GM12878 (cell line): ENCODE measurements around the gene ARAP3. TPM values are rescaled to one million over a fixed set of nuclear protein-coding genes. Genes with fewer than 3 reads are reported as not detected.

ENCODE experiments used
- BRCA1 ChIP-seq: IDR thresholded peaks from 2 replicates; pipeline ENCODE4 v1.6.1; 2011; ENCODE audit warnings: low read depth, low read length, improper control_type of control experiment
- CHD1 ChIP-seq: IDR thresholded peaks from 2 replicates; pipeline ENCODE4 v1.6.1; 2012; ENCODE audit warnings: low read depth, low read length, improper control_type of control experiment
- CREB1 ChIP-seq: IDR thresholded peaks from 2 replicates; pipeline ENCODE4 v1.6.1; 2012; ENCODE audit warnings: low read depth, mild to moderate bottlenecking, inconsistent platforms
- DPF2 ChIP-seq: fragments of 450-650 bp; IDR thresholded peaks from 2 replicates; pipeline ENCODE4 v1.6.1; 2017; ENCODE audit warnings: mild to moderate bottlenecking
- FOS ChIP-seq: IDR thresholded peaks from 3 replicates; pipeline ENCODE4 v1.6.1; 2011; ENCODE audit warnings: borderline replicate concordance; ENCODE audit not compliant: insufficient read length; ENCODE audit errors: extremely low read depth
- PAX5 ChIP-seq: IDR thresholded peaks from 2 replicates; pipeline ENCODE4 v1.6.1; 2011; ENCODE audit warnings: low read depth, low read length, borderline replicate concordance
- RAD21 ChIP-seq: IDR thresholded peaks from 2 replicates; pipeline ENCODE4 v1.6.1; 2011; ENCODE audit warnings: mild to moderate bottlenecking, low read depth, low read length, moderate library complexity; ENCODE audit not compliant: insufficient read depth
- RFX5 ChIP-seq: IDR thresholded peaks from 2 replicates; pipeline ENCODE4 v1.6.1; 2011; ENCODE audit warnings: low read depth, low read length, improper control_type of control experiment
- SMC3 ChIP-seq: IDR thresholded peaks from 2 replicates; pipeline ENCODE4 v1.6.1; 2011; ENCODE audit warnings: low read length, improper control_type of control experiment, borderline replicate concordance
- YY1 ChIP-seq: IDR thresholded peaks from 2 replicates; pipeline ENCODE4 v1.6.1; 2011; ENCODE audit warnings: low read depth, mild to moderate bottlenecking, low read length
- ZNF274 ChIP-seq: IDR thresholded peaks from one replicate; pipeline ENCODE4 v1.8.0; 2011; ENCODE audit not compliant: insufficient read length, insufficient read depth
- polyA plus RNA-seq, 11 experiments: library from polyadenylated mRNA; depleted of rRNA in 4 of 11; unstranded in 6 of 11; stranded (reverse) in 5 of 11; fragments of >200 nt; fragmentation: Nextera tagmentation in 4 of 11; fragmentation: Illumina TruSeq in 1 of 11; extraction: Ambion mirVana in 4 of 11; extraction: Trizol in 1 of 11; gene quantifications; 1 replicate in 1 of 11; 2 replicates in 10 of 11; pipeline versions ENCODE4 v1.2.1 to v1.2.3, GENCODE V29; 2011 to 2016; ENCODE audit warnings: inconsistent platforms in 2 of 11, missing spikeins in 2 of 11, low read depth in 1 of 11
- total RNA-seq, 4 experiments: library from RNA; depleted of rRNA in 3 of 4; stranded (reverse); fragments of >200 nt in 3 of 4; fragmentation: Illumina TruSeq in 1 of 4; extraction: Trizol in 1 of 4; gene quantifications; 2 replicates each; pipeline versions ENCODE4 v1.2.1 to v1.2.3, GENCODE V29; 2013 to 2021
- TF ChIP-seq, protein P1 (sequence below): fragments of 450-650 bp; IDR thresholded peaks from 2 replicates; pipeline ENCODE4 v1.6.1; 2016; ENCODE audit warnings: mild to moderate bottlenecking, moderate library complexity, borderline replicate concordance
- TF ChIP-seq, protein P2 (sequence below): fragments of 450-650 bp; IDR thresholded peaks from 2 replicates; pipeline ENCODE4 v1.6.1; 2017; ENCODE audit warnings: antibody characterized with exemption, mild to moderate bottlenecking, moderate library complexity
- TF ChIP-seq, protein P3 (sequence below): IDR thresholded peaks from 2 replicates; pipeline ENCODE4 v1.6.1; 2012; ENCODE audit warnings: low read length, inconsistent platforms
- TF ChIP-seq, protein P4 (sequence below): IDR thresholded peaks from 2 replicates; pipeline ENCODE4 v1.6.1; 2012; ENCODE audit warnings: improper control_type of control experiment, low read depth, low read length; ENCODE audit not compliant: insufficient replicate concordance

ARAP3 gene
- total and polyA plus RNA-seq, 10 of the 15 experiments (the other 5 are each of a cell fraction or from before 2014, with no cell fraction given) = 0.01 to 0.08 TPM; not detected in 8

DNA sequence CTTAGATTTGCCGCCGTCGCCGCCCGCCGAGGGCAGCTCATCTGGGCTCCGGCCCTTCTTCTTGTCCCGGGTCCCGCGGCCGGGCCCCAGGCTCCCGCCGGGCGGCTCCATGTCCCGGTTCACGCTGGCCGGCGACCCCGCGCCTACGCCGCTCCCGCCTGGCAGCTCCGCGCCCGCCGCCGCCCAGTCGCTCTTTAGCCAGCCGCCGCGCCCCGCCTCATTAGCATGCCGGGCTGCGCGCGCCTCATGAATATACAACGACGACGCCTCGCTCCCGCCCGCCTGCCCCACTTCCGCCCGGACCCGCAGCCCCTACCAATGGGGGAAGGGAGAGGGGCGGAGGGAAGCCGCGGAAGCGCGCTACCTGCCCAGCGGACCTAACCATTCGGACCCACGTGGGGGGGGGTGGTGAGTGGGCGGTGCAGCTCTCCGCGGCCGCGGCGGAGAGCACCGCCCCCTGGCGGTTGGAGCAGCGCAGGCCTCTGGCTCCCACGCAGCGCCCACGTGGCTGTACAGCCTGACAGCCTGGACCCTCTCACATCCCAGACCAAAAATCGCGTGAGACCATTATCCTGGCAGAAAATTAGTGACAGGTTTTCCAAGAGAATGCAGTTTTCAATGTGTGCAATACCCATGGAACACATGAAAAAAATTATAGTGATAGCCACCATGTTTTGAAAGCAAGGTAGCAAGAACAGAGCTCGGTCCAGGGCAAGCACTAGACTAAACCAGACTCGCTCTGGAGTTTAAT is 63.1 kb downstream of the ARAP3 start, which contains the start of gene DIAPH1 (continued):
- TF ChIP-seq, protein P1, sequence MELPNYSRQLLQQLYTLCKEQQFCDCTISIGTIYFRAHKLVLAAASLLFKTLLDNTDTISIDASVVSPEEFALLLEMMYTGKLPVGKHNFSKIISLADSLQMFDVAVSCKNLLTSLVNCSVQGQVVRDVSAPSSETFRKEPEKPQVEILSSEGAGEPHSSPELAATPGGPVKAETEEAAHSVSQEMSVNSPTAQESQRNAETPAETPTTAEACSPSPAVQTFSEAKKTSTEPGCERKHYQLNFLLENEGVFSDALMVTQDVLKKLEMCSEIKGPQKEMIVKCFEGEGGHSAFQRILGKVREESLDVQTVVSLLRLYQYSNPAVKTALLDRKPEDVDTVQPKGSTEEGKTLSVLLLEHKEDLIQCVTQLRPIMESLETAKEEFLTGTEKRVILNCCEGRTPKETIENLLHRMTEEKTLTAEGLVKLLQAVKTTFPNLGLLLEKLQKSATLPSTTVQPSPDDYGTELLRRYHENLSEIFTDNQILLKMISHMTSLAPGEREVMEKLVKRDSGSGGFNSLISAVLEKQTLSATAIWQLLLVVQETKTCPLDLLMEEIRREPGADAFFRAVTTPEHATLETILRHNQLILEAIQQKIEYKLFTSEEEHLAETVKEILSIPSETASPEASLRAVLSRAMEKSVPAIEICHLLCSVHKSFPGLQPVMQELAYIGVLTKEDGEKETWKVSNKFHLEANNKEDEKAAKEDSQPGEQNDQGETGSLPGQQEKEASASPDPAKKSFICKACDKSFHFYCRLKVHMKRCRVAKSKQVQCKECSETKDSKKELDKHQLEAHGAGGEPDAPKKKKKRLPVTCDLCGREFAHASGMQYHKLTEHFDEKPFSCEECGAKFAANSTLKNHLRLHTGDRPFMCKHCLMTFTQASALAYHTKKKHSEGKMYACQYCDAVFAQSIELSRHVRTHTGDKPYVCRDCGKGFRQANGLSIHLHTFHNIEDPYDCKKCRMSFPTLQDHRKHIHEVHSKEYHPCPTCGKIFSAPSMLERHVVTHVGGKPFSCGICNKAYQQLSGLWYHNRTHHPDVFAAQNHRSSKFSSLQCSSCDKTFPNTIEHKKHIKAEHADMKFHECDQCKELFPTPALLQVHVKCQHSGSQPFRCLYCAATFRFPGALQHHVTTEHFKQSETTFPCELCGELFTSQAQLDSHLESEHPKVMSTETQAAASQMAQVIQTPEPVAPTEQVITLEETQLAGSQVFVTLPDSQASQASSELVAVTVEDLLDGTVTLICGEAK = peak; percentile 35; the same call in 1 of the 2 replicates
- TF ChIP-seq YY1 (peak; percentile 89), ZNF274 (no peak), CREB1 (peak; percentile 85), RFX5 (peak; percentile 60; the same call in 1 of the 2 replicates), BRCA1 (no peak; the same call in 1 of the 2 replicates), PAX5 (peak; percentile 87; the same call in 1 of the 2 replicates), SMC3 (peak; percentile 100), CHD1 (peak; percentile 97), RAD21 (peak; percentile 80), FOS (no peak), DPF2 (peak; percentile 87)
- TF ChIP-seq, protein P2, sequence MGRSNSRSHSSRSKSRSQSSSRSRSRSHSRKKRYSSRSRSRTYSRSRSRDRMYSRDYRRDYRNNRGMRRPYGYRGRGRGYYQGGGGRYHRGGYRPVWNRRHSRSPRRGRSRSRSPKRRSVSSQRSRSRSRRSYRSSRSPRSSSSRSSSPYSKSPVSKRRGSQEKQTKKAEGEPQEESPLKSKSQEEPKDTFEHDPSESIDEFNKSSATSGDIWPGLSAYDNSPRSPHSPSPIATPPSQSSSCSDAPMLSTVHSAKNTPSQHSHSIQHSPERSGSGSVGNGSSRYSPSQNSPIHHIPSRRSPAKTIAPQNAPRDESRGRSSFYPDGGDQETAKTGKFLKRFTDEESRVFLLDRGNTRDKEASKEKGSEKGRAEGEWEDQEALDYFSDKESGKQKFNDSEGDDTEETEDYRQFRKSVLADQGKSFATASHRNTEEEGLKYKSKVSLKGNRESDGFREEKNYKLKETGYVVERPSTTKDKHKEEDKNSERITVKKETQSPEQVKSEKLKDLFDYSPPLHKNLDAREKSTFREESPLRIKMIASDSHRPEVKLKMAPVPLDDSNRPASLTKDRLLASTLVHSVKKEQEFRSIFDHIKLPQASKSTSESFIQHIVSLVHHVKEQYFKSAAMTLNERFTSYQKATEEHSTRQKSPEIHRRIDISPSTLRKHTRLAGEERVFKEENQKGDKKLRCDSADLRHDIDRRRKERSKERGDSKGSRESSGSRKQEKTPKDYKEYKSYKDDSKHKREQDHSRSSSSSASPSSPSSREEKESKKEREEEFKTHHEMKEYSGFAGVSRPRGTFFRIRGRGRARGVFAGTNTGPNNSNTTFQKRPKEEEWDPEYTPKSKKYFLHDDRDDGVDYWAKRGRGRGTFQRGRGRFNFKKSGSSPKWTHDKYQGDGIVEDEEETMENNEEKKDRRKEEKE = peak; percentile 84
- TF ChIP-seq, protein P3, sequence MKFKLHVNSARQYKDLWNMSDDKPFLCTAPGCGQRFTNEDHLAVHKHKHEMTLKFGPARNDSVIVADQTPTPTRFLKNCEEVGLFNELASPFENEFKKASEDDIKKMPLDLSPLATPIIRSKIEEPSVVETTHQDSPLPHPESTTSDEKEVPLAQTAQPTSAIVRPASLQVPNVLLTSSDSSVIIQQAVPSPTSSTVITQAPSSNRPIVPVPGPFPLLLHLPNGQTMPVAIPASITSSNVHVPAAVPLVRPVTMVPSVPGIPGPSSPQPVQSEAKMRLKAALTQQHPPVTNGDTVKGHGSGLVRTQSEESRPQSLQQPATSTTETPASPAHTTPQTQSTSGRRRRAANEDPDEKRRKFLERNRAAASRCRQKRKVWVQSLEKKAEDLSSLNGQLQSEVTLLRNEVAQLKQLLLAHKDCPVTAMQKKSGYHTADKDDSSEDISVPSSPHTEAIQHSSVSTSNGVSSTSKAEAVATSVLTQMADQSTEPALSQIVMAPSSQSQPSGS = no peak
- TF ChIP-seq, protein P4, sequence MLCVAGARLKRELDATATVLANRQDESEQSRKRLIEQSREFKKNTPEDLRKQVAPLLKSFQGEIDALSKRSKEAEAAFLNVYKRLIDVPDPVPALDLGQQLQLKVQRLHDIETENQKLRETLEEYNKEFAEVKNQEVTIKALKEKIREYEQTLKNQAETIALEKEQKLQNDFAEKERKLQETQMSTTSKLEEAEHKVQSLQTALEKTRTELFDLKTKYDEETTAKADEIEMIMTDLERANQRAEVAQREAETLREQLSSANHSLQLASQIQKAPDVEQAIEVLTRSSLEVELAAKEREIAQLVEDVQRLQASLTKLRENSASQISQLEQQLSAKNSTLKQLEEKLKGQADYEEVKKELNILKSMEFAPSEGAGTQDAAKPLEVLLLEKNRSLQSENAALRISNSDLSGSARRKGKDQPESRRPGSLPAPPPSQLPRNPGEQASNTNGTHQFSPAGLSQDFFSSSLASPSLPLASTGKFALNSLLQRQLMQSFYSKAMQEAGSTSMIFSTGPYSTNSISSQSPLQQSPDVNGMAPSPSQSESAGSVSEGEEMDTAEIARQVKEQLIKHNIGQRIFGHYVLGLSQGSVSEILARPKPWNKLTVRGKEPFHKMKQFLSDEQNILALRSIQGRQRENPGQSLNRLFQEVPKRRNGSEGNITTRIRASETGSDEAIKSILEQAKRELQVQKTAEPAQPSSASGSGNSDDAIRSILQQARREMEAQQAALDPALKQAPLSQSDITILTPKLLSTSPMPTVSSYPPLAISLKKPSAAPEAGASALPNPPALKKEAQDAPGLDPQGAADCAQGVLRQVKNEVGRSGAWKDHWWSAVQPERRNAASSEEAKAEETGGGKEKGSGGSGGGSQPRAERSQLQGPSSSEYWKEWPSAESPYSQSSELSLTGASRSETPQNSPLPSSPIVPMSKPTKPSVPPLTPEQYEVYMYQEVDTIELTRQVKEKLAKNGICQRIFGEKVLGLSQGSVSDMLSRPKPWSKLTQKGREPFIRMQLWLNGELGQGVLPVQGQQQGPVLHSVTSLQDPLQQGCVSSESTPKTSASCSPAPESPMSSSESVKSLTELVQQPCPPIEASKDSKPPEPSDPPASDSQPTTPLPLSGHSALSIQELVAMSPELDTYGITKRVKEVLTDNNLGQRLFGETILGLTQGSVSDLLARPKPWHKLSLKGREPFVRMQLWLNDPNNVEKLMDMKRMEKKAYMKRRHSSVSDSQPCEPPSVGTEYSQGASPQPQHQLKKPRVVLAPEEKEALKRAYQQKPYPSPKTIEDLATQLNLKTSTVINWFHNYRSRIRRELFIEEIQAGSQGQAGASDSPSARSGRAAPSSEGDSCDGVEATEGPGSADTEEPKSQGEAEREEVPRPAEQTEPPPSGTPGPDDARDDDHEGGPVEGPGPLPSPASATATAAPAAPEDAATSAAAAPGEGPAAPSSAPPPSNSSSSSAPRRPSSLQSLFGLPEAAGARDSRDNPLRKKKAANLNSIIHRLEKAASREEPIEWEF = peak; percentile 28
